Esophagus muscularis mucosa (tissue), 4 donors: ENCODE results near the gene DPYD.

ENCODE experiments used
- CTCF ChIP-seq, 3 experiments: fragments of 200-600 bp in 2 of 3; fragments of 450-650 bp in 1 of 3; sonication (generic) in 2 of 3; IDR thresholded peaks; one replicate each; pipeline ENCODE4 v1.5.1; 2017 to 2019; ENCODE audit warnings: antibody characterized with exemption in 3 of 3, mild to moderate bottlenecking in 2 of 3, moderate library complexity in 1 of 3
- EP300 ChIP-seq: sonication (generic); formaldehyde crosslinking; IDR thresholded peaks from one replicate; pipeline ENCODE4 v1.6.1; 2017; ENCODE audit warnings: antibody characterized with exemption
- POLR2A ChIP-seq: fragments of 450-650 bp; IDR thresholded peaks from one replicate; pipeline ENCODE4 v1.6.1; 2017; ENCODE audit warnings: antibody characterized with exemption, moderate library complexity, mild to moderate bottlenecking, low read depth

GRCh38 chr1:97745912-97746311 lies 174.9 kb downstream of the DPYD start:
- TF ChIP-seq CTCF (IDR thresholded peaks at IDR 0.05) (no peak), EP300 (no peak), POLR2A (no peak)
